BJ (cell line): ENCODE results near the gene HTRA3. TPM values are rescaled to one million over a fixed set of nuclear protein-coding genes. Genes with fewer than 3 reads are reported as not detected.

Experiments used
- CTCF ChIA-PET: fragments of 350-600 bp; formaldehyde crosslinking; extraction: SDS; loops from one replicate; lab custom pipeline; 2021; ENCODE audit warnings: antibody characterized with exemption, inconsistent platforms; lab: Yijun Ruan, JAX
- POLR2A ChIA-PET: fragments of 300-600 bp; sonication (Branson Sonifier 250); formaldehyde crosslinking; extraction: SDS; loops from one replicate; lab custom pipeline; 2021; ENCODE audit warnings: antibody characterized with exemption; lab: Charles Lee
- DNase-seq: peaks from one replicate; pipeline ENCODE4 v3.0.0-alpha.2; 2011; ENCODE audit warnings: low read depth
- H3K27me3 ChIP-seq: 2 replicates; pipeline ENCODE4 v1.6.0; 2011; ENCODE audit warnings: low read length; ENCODE audit not compliant: control insufficient read depth, insufficient read depth
- H3K36me3 ChIP-seq: 2 replicates; pipeline ENCODE4 v1.5.1; 2011; ENCODE audit warnings: low read length; ENCODE audit not compliant: control insufficient read depth, insufficient read depth
- H3K4me3 ChIP-seq: 2 replicates; pipeline ENCODE4 v1.5.1; 2011; ENCODE audit warnings: low read depth, mild to moderate bottlenecking, control low read depth, low read length
- polyA plus RNA-seq: library from polyadenylated mRNA; depleted of rRNA; stranded (reverse); fragments of >200 nt; gene quantifications from 2 replicates; pipeline ENCODE4 v1.2.3, GENCODE V29; 2011
- TF ChIP-seq, protein P1 (sequence below): IDR thresholded peaks from 2 replicates; pipeline ENCODE4 v1.5.1; 2011; ENCODE audit warnings: low read depth, mild to moderate bottlenecking, control low read depth, inconsistent platforms, low read length, moderate library complexity; ENCODE audit not compliant: insufficient read depth

Gene HTRA3
- polyA plus RNA-seq, 1 experiment: 5.7 TPM

DNA sequence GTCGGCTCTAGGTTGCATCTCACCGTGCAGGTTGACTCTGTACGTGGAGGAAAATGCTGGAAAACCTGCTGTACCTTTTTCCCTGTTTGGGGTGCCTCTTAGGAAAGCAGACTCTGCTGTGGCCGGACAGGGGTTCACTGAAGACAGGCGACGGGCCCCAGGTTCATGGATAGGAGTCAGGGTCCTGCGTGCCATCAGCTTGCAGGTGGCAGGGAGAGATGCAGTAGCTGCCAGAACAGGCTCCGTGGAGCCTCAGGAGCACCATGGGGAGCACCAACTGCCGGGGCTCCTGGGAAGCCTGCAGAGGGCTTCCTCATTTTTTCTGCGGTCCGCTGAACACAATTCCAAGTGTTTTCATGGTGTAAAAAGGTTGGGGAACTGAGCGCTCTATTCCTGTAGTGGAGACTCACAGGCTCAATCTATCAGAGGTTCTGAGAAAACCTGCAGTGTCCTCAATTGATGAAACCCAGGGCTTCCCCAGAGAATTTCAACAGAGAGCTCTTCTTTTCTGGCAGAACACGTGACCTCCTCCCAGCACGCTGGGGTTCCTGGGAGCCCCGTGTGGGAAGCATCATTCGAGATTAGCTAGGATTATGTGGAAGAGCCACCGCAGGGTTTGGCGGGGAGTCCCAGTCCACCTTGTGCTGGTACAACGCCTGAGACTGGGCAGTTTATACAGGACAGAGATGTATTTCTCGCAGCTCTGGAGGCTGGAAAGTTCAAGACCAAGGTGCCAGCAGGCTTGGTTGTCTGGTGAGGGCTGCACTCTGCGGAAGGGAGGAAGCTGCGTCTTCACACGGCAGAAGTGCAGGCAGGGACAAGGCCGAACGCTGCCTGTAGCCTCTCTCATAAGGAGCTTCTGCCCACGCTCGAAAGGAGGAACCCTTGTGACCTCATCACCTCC, 1.6 kb downstream of the HTRA3 start:
- ChIA-PET POLR2A (no interaction called here), CTCF (interaction anchor here (0.9 to 1.3 kb wide), 3 partner anchors 28 to 132 kb away, joined by 3 to 4 read pairs (median 4); no protein-coding TSS in a partner anchor)
- DNase-seq: no peak

DNA sequence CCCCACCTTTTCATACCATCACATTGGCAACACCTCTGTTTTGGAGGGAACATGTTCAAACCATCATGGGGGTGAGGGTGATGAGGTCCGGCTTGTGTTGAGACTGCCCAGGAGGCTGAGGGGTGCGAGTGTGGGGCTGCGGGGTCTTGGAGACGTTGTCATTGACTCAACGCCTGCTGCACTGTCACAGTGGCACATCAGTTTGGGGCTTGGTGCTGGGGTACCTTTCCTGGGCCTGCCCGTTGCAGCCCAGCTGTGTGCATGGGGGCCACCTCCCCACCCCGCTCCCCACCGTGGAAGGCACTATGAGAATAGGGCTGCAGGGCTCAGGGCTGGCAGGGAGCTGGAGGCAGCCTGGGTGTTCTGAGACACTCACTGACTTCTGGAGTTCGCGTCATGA, 2.3 kb downstream of the HTRA3 start:
- DNase-seq: no peak
- TF ChIP-seq, protein P1, sequence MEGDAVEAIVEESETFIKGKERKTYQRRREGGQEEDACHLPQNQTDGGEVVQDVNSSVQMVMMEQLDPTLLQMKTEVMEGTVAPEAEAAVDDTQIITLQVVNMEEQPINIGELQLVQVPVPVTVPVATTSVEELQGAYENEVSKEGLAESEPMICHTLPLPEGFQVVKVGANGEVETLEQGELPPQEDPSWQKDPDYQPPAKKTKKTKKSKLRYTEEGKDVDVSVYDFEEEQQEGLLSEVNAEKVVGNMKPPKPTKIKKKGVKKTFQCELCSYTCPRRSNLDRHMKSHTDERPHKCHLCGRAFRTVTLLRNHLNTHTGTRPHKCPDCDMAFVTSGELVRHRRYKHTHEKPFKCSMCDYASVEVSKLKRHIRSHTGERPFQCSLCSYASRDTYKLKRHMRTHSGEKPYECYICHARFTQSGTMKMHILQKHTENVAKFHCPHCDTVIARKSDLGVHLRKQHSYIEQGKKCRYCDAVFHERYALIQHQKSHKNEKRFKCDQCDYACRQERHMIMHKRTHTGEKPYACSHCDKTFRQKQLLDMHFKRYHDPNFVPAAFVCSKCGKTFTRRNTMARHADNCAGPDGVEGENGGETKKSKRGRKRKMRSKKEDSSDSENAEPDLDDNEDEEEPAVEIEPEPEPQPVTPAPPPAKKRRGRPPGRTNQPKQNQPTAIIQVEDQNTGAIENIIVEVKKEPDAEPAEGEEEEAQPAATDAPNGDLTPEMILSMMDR: no peak
- ChIA-PET POLR2A (no interaction called here), CTCF (interaction anchor here (0.9 to 1.3 kb wide), 3 partner anchors 29 to 131 kb away, joined by 3 to 4 read pairs (median 4); no protein-coding TSS in a partner anchor)
- peaks cover 4% of the 10 kb centered on the region; the same call in 1 of the 2 replicates for H3K27me3 ChIP-seq
- no peak overlapping the region for H3K4me3 ChIP-seq
- no peaks in the 10 kb centered on the region for H3K36me3 ChIP-seq

More for the DNA sequence above, 1.6 kb downstream of the HTRA3 start:
- TF ChIP-seq, protein P1: no peak
- Histone ChIP-seq H3K4me3 (no peak overlapping the region), H3K36me3 (no peaks in the 10 kb centered on the region), H3K27me3 (peaks cover 4% of the 10 kb centered on the region; the same call in 1 of the 2 replicates)

DNA sequence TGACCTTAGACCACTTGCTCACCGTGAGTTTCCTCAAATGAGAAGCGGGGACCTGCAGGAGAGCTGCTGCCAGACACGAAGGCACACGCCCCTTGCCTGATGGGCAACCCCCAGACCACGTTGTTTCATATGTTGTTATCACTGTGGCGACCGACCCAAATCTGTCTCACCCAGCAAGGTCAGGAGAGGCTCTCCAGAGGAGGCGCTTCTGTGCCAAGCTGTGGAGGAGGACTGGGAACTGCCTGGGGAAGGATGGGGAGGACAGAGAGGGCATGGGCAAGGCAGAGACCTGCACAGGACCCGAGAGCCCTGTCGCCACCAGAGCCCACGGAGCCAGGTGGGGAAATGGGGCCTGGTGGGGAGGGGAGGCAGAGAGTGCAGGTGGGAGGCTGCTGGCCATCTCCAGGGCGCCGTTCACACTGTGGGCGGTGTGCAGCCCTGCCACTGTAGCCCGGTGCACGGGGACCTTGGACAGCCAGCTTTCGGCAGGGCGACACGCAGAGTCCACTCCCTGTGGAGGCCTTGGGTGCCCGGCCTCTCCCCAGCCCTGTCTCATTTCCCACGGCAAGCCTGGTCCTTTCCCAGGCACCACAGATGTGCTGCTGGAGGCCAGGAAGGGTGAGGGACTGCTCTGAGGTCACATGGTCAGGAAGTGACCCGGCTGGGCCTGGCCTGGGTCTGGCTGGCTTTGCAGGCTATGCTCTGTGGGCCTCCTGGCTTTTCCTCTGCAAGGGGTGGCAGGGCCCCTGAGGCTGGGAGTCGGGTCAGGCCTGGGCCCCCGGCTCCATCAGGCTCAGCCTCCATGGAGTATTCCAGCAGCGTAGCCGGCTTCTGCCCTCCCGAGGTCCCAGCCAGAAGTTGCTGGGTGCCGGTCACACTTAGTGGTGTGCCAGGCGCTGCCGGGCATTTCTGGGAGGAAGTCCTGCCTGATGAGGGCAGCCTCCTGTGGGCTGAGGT, 3.2 kb downstream of the HTRA3 start:
- H3K4me3 ChIP-seq: no peak overlapping the region
- no peaks in the 10 kb centered on the region for H3K36me3 ChIP-seq
- DNase-seq: no peak
- POLR2A ChIA-PET: no interaction called here
- TF ChIP-seq, protein P1: no peak
- peaks cover 4% of the 10 kb centered on the region; the same call in 1 of the 2 replicates for H3K27me3 ChIP-seq
- CTCF ChIA-PET: interaction anchor here (0.9 kb wide), 1 partner anchor 130 kb away, joined by 3 read pairs; no protein-coding TSS in a partner anchor

DNA sequence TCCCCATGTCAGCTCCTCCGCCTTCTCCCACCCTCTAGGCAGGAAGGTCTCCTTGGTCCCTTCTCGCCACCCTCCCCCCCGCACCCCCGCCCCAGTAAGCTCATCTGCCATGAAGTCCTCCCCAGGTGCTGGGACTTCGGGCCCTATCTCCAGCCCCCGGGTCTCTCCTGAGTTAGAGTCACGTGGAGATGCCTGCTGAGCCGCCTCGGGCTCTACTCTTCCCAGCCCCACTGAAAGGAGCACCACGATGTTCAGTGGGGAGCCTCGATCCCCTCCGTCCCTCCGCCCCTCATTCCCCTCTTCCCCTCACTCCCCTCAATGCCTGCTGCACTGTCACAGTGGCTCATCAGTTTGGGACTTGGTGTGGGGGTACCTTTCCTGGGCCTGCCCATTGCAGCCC, 3.9 kb downstream of the HTRA3 start:
- ChIA-PET POLR2A (no interaction called here), CTCF (interaction anchor here (0.9 kb wide), 1 partner anchor 129 kb away, joined by 3 read pairs; no protein-coding TSS in a partner anchor)
- Histone ChIP-seq H3K36me3 (no peaks in the 10 kb centered on the region), H3K4me3 (no peak overlapping the region), H3K27me3 (peaks cover 4% of the 10 kb centered on the region; the same call in 1 of the 2 replicates)
- DNase-seq: no peak
- TF ChIP-seq, protein P1: no peak
